Karpas-422 (cell line): ENCODE measurements around the gene ZNF816. TPM values are rescaled to one million over a fixed set of nuclear protein-coding genes. Genes with fewer than 3 reads are reported as not detected.
A peak's percentile ranks its signal among the peaks of the same experiment; 100 is the strongest.
"Not testable (repeated sequence)": the region's sequence is repeated elsewhere in the genome, so short reads cannot be mapped to it uniquely, and the experiment has no call there.

ENCODE experiments used
- DNase-seq: peaks from one replicate; pipeline ENCODE4 v3.0.0-alpha.2; 2015
- H2AFZ ChIP-seq: fragments of 200-600 bp; sonication (generic); 2 replicates; pipeline ENCODE4 v1.6.1; 2014; ENCODE audit warnings: antibody characterized with exemption, low read length, mixed read lengths
- H3K27ac ChIP-seq: fragments of 200-600 bp; sonication (generic); 2 replicates; pipeline ENCODE4 v1.5.1; 2014; ENCODE audit warnings: mild to moderate bottlenecking, low read length, moderate library complexity
- H3K27me3 ChIP-seq: fragments of 200-600 bp; sonication (generic); 2 replicates; pipeline ENCODE4 v1.6.1; 2014; ENCODE audit warnings: low read length, mixed read lengths
- H3K36me3 ChIP-seq: fragments of 200-600 bp; sonication (generic); 2 replicates; pipeline ENCODE4 v1.6.1; 2014; ENCODE audit warnings: low read length, mixed read lengths; ENCODE audit not compliant: insufficient read depth
- H3K4me1 ChIP-seq: fragments of 200-600 bp; sonication (generic); 2 replicates; pipeline ENCODE4 v1.6.1; 2014; ENCODE audit warnings: mild to moderate bottlenecking, low read length, mixed read lengths
- H3K4me2 ChIP-seq: fragments of 200-600 bp; sonication (generic); 2 replicates; pipeline ENCODE4 v1.6.1; 2014; ENCODE audit warnings: low read length, low read depth, mild to moderate bottlenecking; ENCODE audit not compliant: poor library complexity, severe bottlenecking
- H3K4me3 ChIP-seq: fragments of 200-600 bp; sonication (generic); 2 replicates; pipeline ENCODE4 v1.5.1; 2014; ENCODE audit warnings: mild to moderate bottlenecking, antibody characterized with exemption, low read length, mixed read lengths
- H3K79me2 ChIP-seq: fragments of 200-600 bp; sonication (generic); 2 replicates; pipeline ENCODE4 v1.6.1; 2014; ENCODE audit warnings: mild to moderate bottlenecking, low read length, mixed read lengths
- H3K9ac ChIP-seq: fragments of 200-600 bp; sonication (generic); 2 replicates; pipeline ENCODE4 v1.6.0; 2014; ENCODE audit warnings: low read length
- H3K9me2 ChIP-seq: fragments of 200-600 bp; sonication (generic), shearing (Covaris generic); replicated peaks from 2 replicates; pipeline ENCODE4 v1.6.0; 2014; ENCODE audit warnings: mild to moderate bottlenecking, low read length, moderate library complexity; ENCODE audit not compliant: insufficient read depth
- H3K9me3 ChIP-seq: fragments of 300-700, 200-600 bp; sonication (generic); 2 replicates; pipeline ENCODE4 v1.6.1; 2014; ENCODE audit warnings: low read length, mixed read lengths
- H4K20me1 ChIP-seq: fragments of 200-600 bp; sonication (generic); 2 replicates; pipeline ENCODE4 v1.6.1; 2014; ENCODE audit warnings: mild to moderate bottlenecking, antibody characterized with exemption, low read length, low read depth; ENCODE audit not compliant: insufficient read depth
- total RNA-seq: library from RNA; depleted of rRNA; stranded (reverse); fragments of >200 nt; shearing (Covaris generic); gene quantifications from 2 replicates; pipeline ENCODE4 v1.2.3, GENCODE V29; 2014; ENCODE audit warnings: low replicate concordance

The ZNF816 gene
- total RNA-seq, 1 experiment from 2014 or later: 20.0 TPM

GRCh38 chr19:52943134-52943883, 19.4 kb downstream of the ZNF816 start:
- Histone ChIP-seq H3K9ac (peak overlapping the region; percentile 78), H3K9me2 (no peaks in the 10 kb centered on the region), H3K4me3 (peak overlapping the region; percentile 80)

DNA sequence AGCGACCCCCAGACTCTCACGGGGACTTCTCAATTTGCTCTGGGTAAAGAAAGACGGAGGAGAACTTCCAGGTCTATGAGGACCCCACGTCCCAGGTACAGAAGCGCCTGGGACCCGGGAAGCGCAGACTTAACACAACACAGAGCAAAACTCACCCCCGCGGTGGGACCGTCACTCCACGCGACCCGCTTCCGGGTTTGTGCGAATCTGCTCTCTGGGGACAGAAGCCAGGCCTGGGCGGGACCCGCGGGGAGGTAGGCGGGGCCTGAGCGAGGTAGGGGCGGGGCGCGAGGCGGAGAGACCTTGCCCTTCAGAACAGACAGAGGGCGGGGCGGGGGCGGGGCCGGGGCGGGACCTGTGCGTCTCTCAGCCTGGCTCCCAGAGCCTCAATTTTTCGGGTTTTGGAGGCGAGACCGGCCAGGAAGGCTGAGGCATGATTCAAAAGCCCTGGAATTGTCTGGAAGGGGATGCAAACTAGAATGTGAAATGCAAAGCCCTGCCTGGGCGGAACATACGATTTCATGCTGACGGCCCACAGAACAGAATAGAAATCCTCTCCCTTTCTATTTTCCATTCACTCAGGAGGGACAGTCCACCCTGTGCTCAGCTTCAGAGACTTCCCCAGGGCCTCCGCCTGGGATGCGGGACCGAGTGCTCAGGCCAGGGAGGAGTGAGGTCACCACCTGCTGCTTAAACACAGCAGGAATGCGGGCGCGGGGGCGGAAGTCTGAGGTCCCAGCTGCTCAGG, 20.1 kb downstream of the ZNF816 start:
- Histone ChIP-seq H3K27ac (peak overlapping the region; percentile 57), H4K20me1 (no peaks in the 10 kb centered on the region), H3K9me3 (no peaks in the 10 kb centered on the region), H2AFZ (peak overlapping the region; percentile 100), H3K4me2 (peak overlapping the region; percentile 97), H3K27me3 (no peaks in the 10 kb centered on the region), H3K9ac (peak overlapping the region; percentile 85), H3K4me1 (peaks cover 12% of the 10 kb centered on the region), H3K9me2 (no peaks in the 10 kb centered on the region), H3K4me3 (peak overlapping the region; percentile 92), H3K79me2 (peaks cover 48% of the 10 kb centered on the region), H3K36me3 (no peaks in the 10 kb centered on the region)
- DNase-seq: peak; percentile 99

More at GRCh38 chr19:52943134-52943883, 19.4 kb downstream of the ZNF816 start:
- peaks cover 4% of the 10 kb centered on the region for H3K9me3 ChIP-seq
- DNase-seq: no peak
- H4K20me1 ChIP-seq: no peaks in the 10 kb centered on the region
- H2AFZ ChIP-seq: peak overlapping the region; percentile 100
- H3K27me3 ChIP-seq: no peaks in the 10 kb centered on the region
- peak overlapping the region; percentile 97 for H3K4me2 ChIP-seq
- no peak overlapping the region for H3K27ac ChIP-seq
- no peaks in the 10 kb centered on the region for H3K36me3 ChIP-seq
- peaks cover 12% of the 10 kb centered on the region for H3K4me1 ChIP-seq
- peaks cover 41% of the 10 kb centered on the region for H3K79me2 ChIP-seq

- no peaks in the 10 kb centered on the region for H3K9me3 ChIP-seq
- H3K4me1 ChIP-seq: peaks cover 14% of the 10 kb centered on the region
- DNase-seq: peak; percentile 81
- no peaks in the 10 kb centered on the region for H4K20me1 ChIP-seq
- peak overlapping the region; percentile 57 for H3K27ac ChIP-seq
- peak overlapping the region; percentile 89 for H3K4me2 ChIP-seq
- peaks cover 3% of the 10 kb centered on the region; the same call in 1 of the 2 replicates for H3K36me3 ChIP-seq
- peaks cover 54% of the 10 kb centered on the region for H3K79me2 ChIP-seq
- peak overlapping the region; percentile 92 for H3K4me3 ChIP-seq
- H3K9ac ChIP-seq: peak overlapping the region; percentile 85
- peak overlapping the region; percentile 53 for H2AFZ ChIP-seq
- no peaks in the 10 kb centered on the region for H3K9me2 ChIP-seq
- H3K27me3 ChIP-seq: no peaks in the 10 kb centered on the region
Observed at GRCh38 chr19:52941941-52942385, 20.7 kb downstream of the ZNF816 start.

- peak overlapping the region; percentile 57 for H3K27ac ChIP-seq
- H3K9me2 ChIP-seq, H3K27me3 ChIP-seq, H3K9me3 ChIP-seq, H3K36me3 ChIP-seq, H4K20me1 ChIP-seq: not testable (repeated sequence)
- peak overlapping the region; percentile 89 for H3K4me2 ChIP-seq
- peak overlapping the region; percentile 92 for H3K4me3 ChIP-seq
- peak overlapping the region; percentile 53; the same call in 1 of the 2 replicates for H2AFZ ChIP-seq
- peaks cover 59% of the 10 kb centered on the region for H3K79me2 ChIP-seq
- peak overlapping the region; percentile 85 for H3K9ac ChIP-seq
- DNase-seq: peak; percentile 60
- H3K4me1 ChIP-seq: peaks cover 19% of the 10 kb centered on the region
Observed at GRCh38 chr19:52941523-52941922, 21.2 kb downstream of the ZNF816 start.

GRCh38 chr19:52940905-52941304, 21.8 kb downstream of the ZNF816 start:
- Histone ChIP-seq H3K4me3 (peak overlapping the region; percentile 92; the same call in 1 of the 2 replicates), H3K79me2 (peaks cover 65% of the 10 kb centered on the region), H3K4me1 (peaks cover 22% of the 10 kb centered on the region), H3K4me2 (peak overlapping the region; percentile 89)
- H2AFZ ChIP-seq, H3K9me2 ChIP-seq, H3K9me3 ChIP-seq, H4K20me1 ChIP-seq, H3K27ac ChIP-seq, H3K36me3 ChIP-seq, DNase-seq, H3K27me3 ChIP-seq, H3K9ac ChIP-seq: not testable (repeated sequence)

DNA sequence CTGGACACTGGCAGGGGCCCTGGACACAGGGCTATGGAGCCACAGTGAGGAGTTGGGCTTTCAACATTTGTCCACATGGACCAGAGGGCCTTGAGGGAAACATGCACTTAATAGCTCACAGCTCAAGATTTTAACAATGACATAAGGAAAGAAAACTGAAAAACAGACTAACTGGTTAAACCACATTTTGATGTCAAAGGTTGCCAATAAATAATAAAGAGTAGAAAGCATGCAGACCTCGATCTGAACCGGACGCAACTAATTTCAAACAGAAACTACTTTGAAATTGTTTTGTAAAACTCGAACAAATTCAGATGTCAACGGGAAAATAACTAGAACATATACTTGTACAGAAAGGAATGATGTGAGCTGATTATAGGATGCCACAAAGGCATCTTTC, 23.9 kb downstream of the ZNF816 start:
- H3K79me2 ChIP-seq: peaks cover 86% of the 10 kb centered on the region

GRCh38 chr19:52936954-52937325, 25.7 kb downstream of the ZNF816 start:
- no peak overlapping the region for H3K4me3 ChIP-seq
- H3K27me3 ChIP-seq: no peaks in the 10 kb centered on the region
- peaks cover 18% of the 10 kb centered on the region for H3K4me1 ChIP-seq
- no peaks in the 10 kb centered on the region for H3K9me3 ChIP-seq
- no peak overlapping the region for H3K9ac ChIP-seq
- H4K20me1 ChIP-seq: no peaks in the 10 kb centered on the region
- no peak overlapping the region for H3K4me2 ChIP-seq
- no peak overlapping the region for H3K27ac ChIP-seq
- DNase-seq: no peak
- H3K36me3 ChIP-seq: peaks cover 19% of the 10 kb centered on the region
- H3K79me2 ChIP-seq: peaks cover 98% of the 10 kb centered on the region
- no peaks in the 10 kb centered on the region for H3K9me2 ChIP-seq
- H2AFZ ChIP-seq: no peak overlapping the region

More for the DNA sequence above, 23.9 kb downstream of the ZNF816 start:
- Histone ChIP-seq H4K20me1 (no peaks in the 10 kb centered on the region), H3K27ac (no peak overlapping the region), H3K9ac (no peak overlapping the region), H3K9me2 (no peaks in the 10 kb centered on the region), H2AFZ (no peak overlapping the region), H3K4me3 (no peak overlapping the region), H3K36me3 (peaks cover 19% of the 10 kb centered on the region), H3K27me3 (no peaks in the 10 kb centered on the region), H3K4me1 (peaks cover 22% of the 10 kb centered on the region), H3K4me2 (no peak overlapping the region), H3K9me3 (no peaks in the 10 kb centered on the region)
- no peak for DNase-seq
